Brain microvascular endothelial cell (primary cell): Measurements from ENCODE around the gene SGSM1.
A peak's percentile ranks its signal among the peaks of the same experiment; 100 is the strongest.

Experiments used
- DNase-seq: peaks from one replicate; pipeline ENCODE4 v3.0.0-alpha.2; 2020
- H3K27ac ChIP-seq: fragments of 250-450 bp; sonication (Bioruptor Pico); 2 replicates; pipeline ENCODE4 v1.5.1; 2020; ENCODE audit warnings: mild to moderate bottlenecking, moderate library complexity
- H3K27me3 ChIP-seq: fragments of 250-450 bp; sonication (Bioruptor Pico); replicated peaks from 2 replicates; pipeline ENCODE4 v1.5.1; 2020; ENCODE audit warnings: mild to moderate bottlenecking
- H3K36me3 ChIP-seq: fragments of 250-450 bp; sonication (Bioruptor Pico); replicated peaks from 2 replicates; pipeline ENCODE4 v1.5.1; 2020; ENCODE audit warnings: mild to moderate bottlenecking
- H3K4me3 ChIP-seq: 2 replicates; pipeline ENCODE4 v1.5.1; 2011; ENCODE audit warnings: low read depth, mild to moderate bottlenecking, control low read depth, low read length, moderate library complexity
- CTCF ChIP-seq: IDR thresholded peaks from 2 replicates; pipeline ENCODE4 v1.5.1; 2011; ENCODE audit warnings: low read depth, mild to moderate bottlenecking, moderate library complexity, low read length, control low read depth, inconsistent platforms; ENCODE audit errors: missing control alignments
- in situ Hi-C: cut with HindIII; loops from 2 replicates; pipeline ENCODE4 v1.10.0; 2017; ENCODE audit warnings: low sequenced_read_pairs, low pct_ligation_motif_present

Gene SGSM1

GRCh38 chr22:24953384-24954113 is 147.5 kb downstream of the SGSM1 start:
- Histone ChIP-seq H3K27ac (no peak overlapping the region), H3K4me3 (peak overlapping the region; percentile 64)

GRCh38 chr22:24954114-24954463 is 148.1 kb downstream of the SGSM1 start:
- in situ Hi-C loops: no loop called here
- Histone ChIP-seq H3K27ac (no peak overlapping the region), H3K4me3 (no peak overlapping the region), H3K27me3 (no peaks in the 10 kb centered on the region), H3K36me3 (no peaks in the 10 kb centered on the region)
- DNase-seq: no peak
- no peak for TF ChIP-seq CTCF

More at GRCh38 chr22:24953384-24954113, 147.5 kb downstream of the SGSM1 start:
- in situ Hi-C loops: no loop called here
- Histone ChIP-seq H3K36me3 (no peaks in the 10 kb centered on the region), H3K27me3 (no peaks in the 10 kb centered on the region)
- no peak for TF ChIP-seq CTCF
- no peak for DNase-seq

GRCh38 chr22:24954856-24955255 is 148.8 kb downstream of the SGSM1 start:
- Histone ChIP-seq H3K27ac (no peak overlapping the region), H3K27me3 (no peaks in the 10 kb centered on the region), H3K36me3 (no peaks in the 10 kb centered on the region), H3K4me3 (no peak overlapping the region)
- in situ Hi-C loops: no loop called here
- TF ChIP-seq CTCF: no peak
- DNase-seq: no peak

- in situ Hi-C loops: no loop called here
- Histone ChIP-seq H3K27me3 (no peaks in the 10 kb centered on the region), H3K36me3 (no peaks in the 10 kb centered on the region), H3K4me3 (no peak overlapping the region), H3K27ac (no peak overlapping the region)
- DNase-seq: no peak
- no peak for TF ChIP-seq CTCF
Observed at GRCh38 chr22:24957043-24957442, 151.0 kb downstream of the SGSM1 start.

GRCh38 chr22:24961217-24961844 is 155.3 kb downstream of the SGSM1 start:
- Histone ChIP-seq H3K36me3 (no peaks in the 10 kb centered on the region), H3K27ac (no peak overlapping the region), H3K27me3 (no peaks in the 10 kb centered on the region), H3K4me3 (no peak overlapping the region)
- no peak for DNase-seq
- TF ChIP-seq CTCF: no peak
- in situ Hi-C loops: no loop called here
